DMS79 treated with DMSO at 0.1 percent for 48 hours (cell line): ENCODE measurements around the gene COQ8B.
A peak's percentile ranks its signal among the peaks of the same experiment; 100 is the strongest.
"Not testable (repeated sequence)": the region's sequence is repeated elsewhere in the genome, so short reads cannot be mapped to it uniquely, and the experiment has no call there.

Source experiments
- DNase-seq: peaks from one replicate; lab custom pipeline; 2025; lab: John Stamatoyannopoulos, UW

Gene COQ8B

DNA sequence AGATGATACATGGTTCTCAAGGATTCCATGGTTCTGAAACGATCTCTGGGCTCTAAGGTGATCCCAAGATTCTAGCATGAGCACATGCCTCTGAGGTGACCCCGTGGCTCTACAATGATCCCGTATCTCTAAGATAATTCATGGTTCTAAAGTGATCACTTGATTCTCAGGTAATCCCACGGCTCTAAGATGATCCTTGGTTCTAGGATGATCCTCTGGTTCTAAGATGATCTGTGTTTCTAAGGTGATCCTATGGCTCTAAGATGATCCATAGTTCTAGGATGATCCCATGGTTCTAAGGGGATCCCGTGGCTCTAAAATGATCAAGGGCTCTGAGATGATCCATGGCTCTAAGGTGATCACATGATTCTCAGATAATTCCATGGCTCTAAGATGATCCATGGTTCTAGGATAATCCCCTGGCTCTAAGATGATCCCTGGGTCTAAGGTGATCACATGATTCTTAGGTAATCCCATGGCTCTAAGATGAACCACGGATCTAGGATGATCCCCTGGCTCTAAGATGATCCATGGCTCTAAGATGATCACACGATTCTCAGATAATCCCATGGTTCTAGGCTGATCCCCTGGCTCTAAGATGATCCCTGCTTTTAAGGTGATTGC is 47.6 kb downstream of the COQ8B start:
- DNase-seq = no peak

DNA sequence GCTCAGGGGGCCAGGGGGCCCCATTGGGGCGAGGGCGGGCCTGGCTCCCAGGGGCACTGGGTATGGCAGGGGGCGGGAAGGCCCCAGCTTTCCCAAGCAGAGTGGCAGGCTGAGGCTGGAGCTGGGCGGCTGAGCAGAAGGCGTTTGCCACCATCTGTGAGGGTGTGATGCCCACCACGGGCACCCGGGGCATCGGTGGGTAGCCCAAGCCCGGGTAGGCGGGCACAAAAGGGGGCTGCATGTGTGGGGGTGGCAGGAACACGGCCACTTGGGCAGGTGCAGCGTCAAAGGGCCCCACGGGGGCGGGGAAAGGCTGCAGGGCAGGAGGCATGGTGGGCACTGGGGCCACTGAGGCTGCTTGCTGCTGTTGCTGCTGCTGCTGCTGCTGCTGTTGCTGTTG is 49.1 kb downstream of the COQ8B start:
- DNase-seq = no peak

- no peak for DNase-seq
These were observed 49.8 kb downstream of the COQ8B start for GRCh38 chr19:40666803-40667438.

- DNase-seq = no peak
These were observed 52.7 kb downstream of the COQ8B start for GRCh38 chr19:40663695-40664692.

DNA sequence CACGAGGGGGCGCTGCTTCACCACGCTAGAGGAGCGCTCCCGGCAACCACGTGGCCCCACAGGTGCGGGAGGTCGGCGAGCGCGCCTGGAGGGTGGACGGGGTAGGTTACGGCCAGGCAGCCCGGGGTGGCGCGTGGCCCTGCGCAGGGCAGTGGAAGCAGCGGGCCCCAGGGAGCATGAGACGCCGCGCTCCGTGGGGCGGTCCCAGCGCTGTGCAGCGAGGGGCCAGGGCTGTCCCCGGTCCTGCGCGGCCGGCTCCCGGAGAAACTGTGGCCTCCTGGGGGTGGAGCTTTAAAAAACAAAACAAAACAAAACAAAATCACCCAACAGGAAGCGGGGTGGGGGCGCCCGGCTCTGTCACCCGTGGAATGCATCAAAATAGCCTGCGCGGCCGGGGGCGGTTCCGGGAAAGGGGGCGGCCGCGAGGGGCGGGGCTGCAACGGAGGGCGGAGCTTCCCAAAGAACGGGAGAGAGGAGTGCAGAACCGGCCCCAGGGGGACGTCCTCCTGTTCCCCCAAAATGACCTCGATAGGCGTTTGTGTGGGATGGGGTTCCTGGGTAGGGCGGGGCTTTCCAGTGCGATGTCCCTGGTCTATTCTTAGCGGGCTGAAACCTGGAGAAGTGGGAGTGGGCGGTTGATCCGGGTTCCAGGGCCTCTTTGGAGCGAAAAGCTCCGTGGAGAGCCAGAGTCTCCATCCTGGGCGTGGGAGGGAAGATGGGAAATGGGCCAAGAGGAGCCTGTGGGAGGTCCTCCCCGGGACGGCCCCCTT is 53.6 kb downstream of the COQ8B start:
- DNase-seq = peak; percentile 60

- DNase-seq = no peak
These were observed 55.1 kb downstream of the COQ8B start for GRCh38 chr19:40661616-40662015.

GRCh38 chr19:40659566-40659965 is 57.1 kb downstream of the COQ8B start:
- DNase-seq = no peak

- no peak for DNase-seq
These were observed 57.6 kb downstream of the COQ8B start for GRCh38 chr19:40659116-40659515.

DNA sequence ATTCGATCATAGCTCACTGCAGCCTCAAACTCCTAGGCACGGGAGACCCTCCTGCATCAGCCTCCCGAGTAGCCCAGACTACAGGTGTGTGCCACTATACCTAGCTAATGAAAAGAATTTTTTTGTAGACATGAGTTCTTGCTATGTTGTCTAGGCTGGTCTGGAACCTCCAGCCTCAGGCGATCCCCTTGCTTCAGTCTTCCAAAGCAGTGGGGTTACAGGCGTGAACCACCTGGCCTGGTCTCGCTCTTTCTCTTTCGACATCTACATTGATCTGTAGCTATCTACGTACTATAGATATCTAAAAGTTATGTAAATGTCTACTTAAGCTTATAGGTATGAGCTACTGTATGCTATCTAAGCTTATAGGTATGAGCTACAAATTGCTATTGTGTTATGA is 58.7 kb downstream of the COQ8B start:
- DNase-seq = no peak

DNA sequence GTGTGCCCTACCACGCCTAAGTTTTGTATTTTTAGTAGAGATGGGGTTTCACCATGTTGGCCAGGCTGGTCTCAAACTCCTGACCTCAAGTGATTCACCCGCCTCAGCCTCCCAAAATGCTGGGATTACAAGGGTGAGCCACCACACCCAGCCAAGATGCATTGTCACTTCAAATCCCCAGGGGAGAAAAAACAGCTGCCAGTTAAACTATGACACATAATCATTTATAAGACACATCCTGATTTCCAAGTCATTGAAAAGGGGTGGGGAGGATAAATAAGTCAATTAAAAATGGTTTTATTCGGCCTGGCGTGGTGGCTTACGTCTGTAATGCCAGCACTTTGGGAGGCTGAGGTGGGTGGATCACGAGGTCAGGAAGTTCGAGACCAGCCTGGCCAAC is 61.0 kb downstream of the COQ8B start:
- DNase-seq = not testable (repeated sequence)

- not testable (repeated sequence) for DNase-seq
These were observed 64.4 kb downstream of the COQ8B start for GRCh38 chr19:40652303-40652702.

GRCh38 chr19:40650749-40651305 is 65.9 kb downstream of the COQ8B start:
- no peak for DNase-seq

DNA sequence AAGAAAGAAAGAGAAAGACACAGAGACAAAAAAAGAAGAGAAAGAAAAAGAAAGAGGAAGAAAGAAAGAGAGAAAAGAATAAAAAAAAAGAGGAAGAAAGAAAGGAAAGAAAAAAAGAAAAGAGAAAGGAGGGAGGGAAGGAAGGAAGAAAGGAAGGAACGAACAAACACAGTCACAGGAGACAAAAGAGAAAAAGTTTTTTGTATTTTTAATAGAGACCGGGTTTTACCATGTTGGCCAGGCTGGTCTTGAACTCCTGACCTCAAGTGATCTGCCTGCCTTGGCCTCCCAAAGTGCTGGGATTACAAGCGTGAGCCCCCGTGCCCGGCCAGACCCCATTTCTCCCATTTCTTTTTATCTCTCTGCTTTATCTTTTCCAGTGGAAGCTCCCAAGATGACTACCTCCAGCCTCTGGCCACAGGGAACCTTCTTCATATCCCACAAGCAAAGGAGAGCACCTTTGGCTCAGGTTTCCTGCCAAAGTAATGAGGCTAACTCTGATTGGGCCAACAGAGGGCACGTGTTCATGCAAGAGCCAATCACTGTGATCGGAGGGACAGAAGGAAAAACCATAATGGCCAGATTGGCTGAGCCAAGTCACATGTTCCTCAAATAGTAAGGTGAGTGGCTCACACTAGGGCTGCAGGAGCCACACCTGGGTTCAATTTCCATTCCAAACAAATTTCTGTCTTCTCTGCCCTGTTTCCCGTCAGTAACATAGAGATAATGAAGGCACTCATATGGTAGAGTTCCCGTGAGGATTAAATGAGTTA is 66.6 kb downstream of the COQ8B start:
- not testable (repeated sequence) for DNase-seq

DNA sequence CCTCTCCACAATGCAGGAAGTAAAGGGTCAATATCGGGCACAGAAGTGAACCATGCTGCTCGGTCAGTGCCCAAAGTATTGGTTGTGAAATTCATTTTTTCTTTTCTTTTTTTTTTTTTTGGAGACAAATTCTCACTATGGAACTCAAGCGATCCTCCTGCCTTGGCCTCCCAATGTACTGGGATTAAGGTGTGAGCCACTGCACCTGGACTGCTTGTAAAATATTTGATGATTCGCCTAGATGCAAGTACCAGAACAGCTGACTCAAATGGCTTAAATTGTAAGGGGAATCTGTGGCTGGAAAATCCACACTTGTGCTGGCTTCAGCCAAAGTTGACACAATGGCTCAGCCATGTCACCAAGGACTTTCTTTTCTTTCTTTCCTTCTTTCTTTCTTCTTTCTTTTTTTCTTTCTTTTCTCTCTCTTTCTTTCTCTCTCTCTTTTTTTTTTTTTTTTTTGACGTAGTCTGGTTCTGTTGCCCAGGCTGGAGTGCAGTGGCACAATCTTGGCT is 69.9 kb downstream of the COQ8B start:
- DNase-seq = no peak

- no peak for DNase-seq
These were observed 73.9 kb downstream of the COQ8B start for GRCh38 chr19:40642757-40643305.

- DNase-seq = no peak
These were observed 74.5 kb downstream of the COQ8B start for GRCh38 chr19:40642051-40642706.
